Neural cell (in vitro differentiated cells): ENCODE data around the gene FOXL2.

Experiments used
- CTCF ChIP-seq: fragments of 450-650 bp; IDR thresholded peaks from 2 replicates; pipeline ENCODE4 v1.5.1; 2014; ENCODE audit warnings: antibody characterized with exemption, mild to moderate bottlenecking, moderate library complexity; ENCODE audit not compliant: poor library complexity, severe bottlenecking
- EP300 ChIP-seq: fragments of 450-650 bp; conservative IDR thresholded peaks from 2 replicates; pipeline ENCODE4 v1.6.1; 2014; ENCODE audit warnings: antibody characterized with exemption, mild to moderate bottlenecking, moderate library complexity; ENCODE audit not compliant: poor library complexity, severe bottlenecking
- EZH2 ChIP-seq: fragments of 200-600, 300-800 bp; shearing (Covaris generic), sonication (generic); IDR thresholded peaks from 2 replicates; pipeline ENCODE4 v1.6.1; 2014; ENCODE audit warnings: antibody characterized with exemption, low read length, borderline replicate concordance, mild to moderate bottlenecking; ENCODE audit not compliant: insufficient read depth, poor library complexity, severe bottlenecking
- MXI1 ChIP-seq: fragments of 450-650 bp; conservative IDR thresholded peaks from 2 replicates; pipeline ENCODE4 v1.6.1; 2014; ENCODE audit warnings: antibody characterized with exemption, mild to moderate bottlenecking; ENCODE audit not compliant: poor library complexity, severe bottlenecking
- POLR2AphosphoS5 ChIP-seq: IDR thresholded peaks from 2 replicates; pipeline ENCODE4 v1.6.1; 2012
- RAD21 ChIP-seq: fragments of 450-650 bp; conservative IDR thresholded peaks from 2 replicates; pipeline ENCODE4 v1.6.1; 2014; ENCODE audit warnings: antibody characterized with exemption, mild to moderate bottlenecking, moderate library complexity
- REST ChIP-seq: IDR thresholded peaks from 2 replicates; pipeline ENCODE4 v1.6.1; 2012; ENCODE audit warnings: borderline replicate concordance
- SMC3 ChIP-seq: fragments of 450-650 bp; conservative IDR thresholded peaks from 2 replicates; pipeline ENCODE4 v1.6.1; 2014; ENCODE audit warnings: antibody characterized with exemption, mild to moderate bottlenecking, moderate library complexity; ENCODE audit not compliant: poor library complexity
- TAF1 ChIP-seq: IDR thresholded peaks from 2 replicates; pipeline ENCODE4 v1.6.1; 2012; ENCODE audit warnings: low read depth

- no peak for TF ChIP-seq MXI1
- TF ChIP-seq CTCF = no peak
- TF ChIP-seq EP300 = no peak
- TF ChIP-seq REST = no peak
- no peak for TF ChIP-seq POLR2AphosphoS5
- no peak for TF ChIP-seq TAF1
- TF ChIP-seq EZH2 = no peak
- no peak for TF ChIP-seq RAD21
- TF ChIP-seq SMC3 = no peak
Measured at GRCh38 chr3:138948371-138949001, 1.5 kb upstream of the FOXL2 start.
